GM19035 (cell line): ENCODE results near the gene COX6A1.
"Not testable (repeated sequence)": the region's sequence is repeated elsewhere in the genome, so short reads cannot be mapped to it uniquely, and the experiment has no call there.

ENCODE experiments used
- ATAC-seq: cut with Tn5 transposase; IDR thresholded peaks from one replicate; pipeline ENCODE4 v1.9.1; 2021; ENCODE audit not compliant: unreplicated experiment

The COX6A1 gene

GRCh38 chr12:120466560-120467315 lies 28.8 kb downstream of the COX6A1 start:
- ATAC-seq: no peak

GRCh38 chr12:120467439-120467838 lies 29.5 kb downstream of the COX6A1 start:
- ATAC-seq: no peak

GRCh38 chr12:120468325-120468820 lies 30.5 kb downstream of the COX6A1 start:
- ATAC-seq: no peak

- ATAC-seq: peak; percentile 32
Observed at GRCh38 chr12:120468821-120469449, 31.0 kb downstream of the COX6A1 start.

GRCh38 chr12:120469450-120470149 lies 31.7 kb downstream of the COX6A1 start, which contains the start of gene SRSF9:
Gene SRSF9 (minus strand): TSS chr12:120469748. CDS start chr12:120469609, 139 bp downstream.
- ATAC-seq: peak; percentile 80

GRCh38 chr12:120470150-120470784 lies 32.4 kb downstream of the COX6A1 start:
- peak; percentile 15 for ATAC-seq

GRCh38 chr12:120472521-120472920 lies 34.6 kb downstream of the COX6A1 start:
- no peak for ATAC-seq

- no peak for ATAC-seq
Observed at GRCh38 chr12:120473807-120474615, 36.1 kb downstream of the COX6A1 start.

- no peak for ATAC-seq
Observed at GRCh38 chr12:120474616-120474960, 36.7 kb downstream of the COX6A1 start.

- no peak for ATAC-seq
Observed at GRCh38 chr12:120475643-120476042, 37.7 kb downstream of the COX6A1 start.

- ATAC-seq: no peak
Observed at GRCh38 chr12:120479458-120479857, 41.5 kb downstream of the COX6A1 start.

- ATAC-seq: no peak
Observed at GRCh38 chr12:120480211-120480610, 42.3 kb downstream of the COX6A1 start.

GRCh38 chr12:120481022-120481767 lies 43.3 kb downstream of the COX6A1 start:
- ATAC-seq: no peak

GRCh38 chr12:120483621-120484020 lies 45.7 kb downstream of the COX6A1 start:
- ATAC-seq: no peak

- ATAC-seq: no peak
Observed at GRCh38 chr12:120485961-120486881, 48.3 kb downstream of the COX6A1 start.

- not testable (repeated sequence) for ATAC-seq
Observed at GRCh38 chr12:120487552-120487951, 49.6 kb downstream of the COX6A1 start.

GRCh38 chr12:120488057-120488640 lies 50.2 kb downstream of the COX6A1 start:
- ATAC-seq: no peak

GRCh38 chr12:120489018-120489417 lies 51.1 kb downstream of the COX6A1 start:
- ATAC-seq: no peak
